ENCODE results near the gene NUPR2. TPM values are rescaled to one million over a fixed set of nuclear protein-coding genes. Genes with fewer than 3 reads are reported as not detected.
"Not testable (repeated sequence)": the region's sequence is repeated elsewhere in the genome, so short reads cannot be mapped to it uniquely, and the experiment has no call there.

NUPR2 gene
- total RNA-seq, 6 experiments from 2014 or later: not detected

DNA sequence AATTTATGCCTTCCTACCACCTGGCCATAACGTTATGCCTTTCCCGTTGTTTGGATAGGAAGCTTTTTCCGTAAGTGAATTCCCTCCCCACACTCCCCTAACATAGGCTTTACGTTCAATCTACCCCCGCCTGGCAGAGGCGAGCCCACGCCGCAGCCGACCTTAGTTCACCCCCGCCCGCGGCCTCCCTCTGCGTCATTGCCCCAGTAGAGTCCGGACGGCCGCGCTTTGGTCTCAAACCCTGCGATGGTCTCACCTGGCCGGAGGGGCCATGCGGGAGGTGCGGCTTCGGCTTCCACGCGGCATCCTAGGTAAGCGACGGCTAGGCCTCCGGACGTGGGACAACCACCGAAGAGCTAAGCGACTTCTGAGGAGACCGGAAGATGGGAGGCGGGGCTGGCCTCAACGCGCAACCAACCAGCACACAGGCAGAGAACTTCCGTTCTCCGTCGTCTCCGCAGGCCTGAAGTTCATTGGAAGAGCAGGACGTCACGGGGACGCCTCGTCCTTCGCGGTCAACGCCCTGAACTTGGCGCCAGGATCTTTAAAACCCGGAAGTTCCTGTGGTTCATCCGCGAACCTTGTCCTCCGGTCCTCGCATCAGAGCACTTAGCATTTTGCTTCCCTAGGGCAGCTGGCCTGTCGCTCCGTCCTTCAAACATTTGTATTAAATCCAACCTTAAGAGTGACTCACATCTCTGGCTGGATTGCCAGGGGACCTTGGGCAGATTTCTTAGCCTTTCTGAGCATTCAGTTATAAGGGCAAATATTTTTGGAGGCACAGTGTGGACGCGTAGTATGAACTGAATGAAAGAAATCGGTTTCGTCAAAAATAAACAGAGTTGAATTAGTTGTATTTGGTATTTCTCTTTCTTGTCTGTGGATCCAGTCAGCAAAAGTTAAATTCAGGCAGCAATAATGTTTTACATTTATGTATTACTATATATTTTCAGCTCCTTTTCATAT lies 9.8 kb downstream of the NUPR2 start, which contains the start of gene CHCHD2:
Gene CHCHD2, minus strand, starts transcription at position 369 of the 966 bp plus-strand sequence. Its CDS starts 63 bp downstream, at position 306.
- intact Hi-C loops (cut with DNase I): no loop called here
- peaks cover 0 to 8% (median 3%) of the 10 kb centered on the region in 4 donors for H3K4me1 ChIP-seq
- ATAC-seq (peak; percentile 99 to 100 (median 100)), DNase-seq (peak; percentile 97 to 98 (median 98))
- peak; percentile 92 for TF ChIP-seq POLR2A (IDR thresholded peaks at IDR 0.05)
- TF ChIP-seq, protein P1, sequence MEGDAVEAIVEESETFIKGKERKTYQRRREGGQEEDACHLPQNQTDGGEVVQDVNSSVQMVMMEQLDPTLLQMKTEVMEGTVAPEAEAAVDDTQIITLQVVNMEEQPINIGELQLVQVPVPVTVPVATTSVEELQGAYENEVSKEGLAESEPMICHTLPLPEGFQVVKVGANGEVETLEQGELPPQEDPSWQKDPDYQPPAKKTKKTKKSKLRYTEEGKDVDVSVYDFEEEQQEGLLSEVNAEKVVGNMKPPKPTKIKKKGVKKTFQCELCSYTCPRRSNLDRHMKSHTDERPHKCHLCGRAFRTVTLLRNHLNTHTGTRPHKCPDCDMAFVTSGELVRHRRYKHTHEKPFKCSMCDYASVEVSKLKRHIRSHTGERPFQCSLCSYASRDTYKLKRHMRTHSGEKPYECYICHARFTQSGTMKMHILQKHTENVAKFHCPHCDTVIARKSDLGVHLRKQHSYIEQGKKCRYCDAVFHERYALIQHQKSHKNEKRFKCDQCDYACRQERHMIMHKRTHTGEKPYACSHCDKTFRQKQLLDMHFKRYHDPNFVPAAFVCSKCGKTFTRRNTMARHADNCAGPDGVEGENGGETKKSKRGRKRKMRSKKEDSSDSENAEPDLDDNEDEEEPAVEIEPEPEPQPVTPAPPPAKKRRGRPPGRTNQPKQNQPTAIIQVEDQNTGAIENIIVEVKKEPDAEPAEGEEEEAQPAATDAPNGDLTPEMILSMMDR (IDR thresholded peaks at IDR 0.05): no peak
- no peaks in the 10 kb centered on the region for H3K27me3 ChIP-seq
- H3K4me3 ChIP-seq: peak within 1 kb of the TSS; percentile 70 to 87 (median 86)
- WGBS (ENCODE audit: insufficient coverage, low coverage, low lambda C conversion rate, missing lambda C conversion rate): 5% methylated on average over 34 of the region's 57 CpGs
- H3K36me3 ChIP-seq: peaks cover 8 to 30% (median 21%) of the 10 kb centered on the region in 4 donors
- no peaks in the 10 kb centered on the region for H3K9me3 ChIP-seq
- peak within 1 kb of the TSS; percentile 86 to 94 (median 89) for H3K27ac ChIP-seq

DNA sequence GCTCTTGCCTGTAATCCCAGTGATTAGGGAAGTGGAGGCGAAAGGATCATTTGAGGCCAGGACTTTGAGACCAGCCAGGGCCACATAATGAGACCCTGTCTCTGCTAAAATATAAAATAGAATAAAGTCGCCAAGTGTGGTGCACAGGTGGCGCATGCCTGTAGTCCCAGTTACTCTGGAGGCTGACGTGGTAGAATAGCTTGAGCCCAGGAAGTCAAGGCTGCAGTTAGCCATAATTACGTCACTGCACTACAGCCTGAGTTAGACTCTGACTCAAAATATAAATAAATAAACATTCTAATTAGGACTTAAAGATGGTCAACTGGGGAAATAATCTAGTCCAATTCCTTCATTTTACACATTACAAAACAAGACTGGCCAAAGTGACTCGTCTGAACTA lies 10.7 kb downstream of the NUPR2 start:
- Histone ChIP-seq H3K27me3 (no peaks in the 10 kb centered on the region), H3K9me3 (no peaks in the 10 kb centered on the region), H3K27ac (peak overlapping the region; percentile 86 to 94 (median 89)), H3K36me3 (peaks cover 12 to 39% (median 28%) of the 10 kb centered on the region in 4 donors), H3K4me3 (peak overlapping the region; percentile 70 to 87 (median 86)), H3K4me1 (peaks cover 0 to 8% (median 3%) of the 10 kb centered on the region in 4 donors)
- ATAC-seq: peak in 2 of 4 donors; percentile 23 to 59
- TF ChIP-seq, protein P1 (IDR thresholded peaks at IDR 0.05): no peak
- TF ChIP-seq POLR2A (IDR thresholded peaks at IDR 0.05): no peak
- WGBS (ENCODE audit: insufficient coverage, low coverage, low lambda C conversion rate, missing lambda C conversion rate): 15% methylated on average over 6 of the region's 6 CpGs
- intact Hi-C loops (cut with DNase I): no loop called here
- peak in 1 of 3 donors; percentile 19 for DNase-seq

DNA sequence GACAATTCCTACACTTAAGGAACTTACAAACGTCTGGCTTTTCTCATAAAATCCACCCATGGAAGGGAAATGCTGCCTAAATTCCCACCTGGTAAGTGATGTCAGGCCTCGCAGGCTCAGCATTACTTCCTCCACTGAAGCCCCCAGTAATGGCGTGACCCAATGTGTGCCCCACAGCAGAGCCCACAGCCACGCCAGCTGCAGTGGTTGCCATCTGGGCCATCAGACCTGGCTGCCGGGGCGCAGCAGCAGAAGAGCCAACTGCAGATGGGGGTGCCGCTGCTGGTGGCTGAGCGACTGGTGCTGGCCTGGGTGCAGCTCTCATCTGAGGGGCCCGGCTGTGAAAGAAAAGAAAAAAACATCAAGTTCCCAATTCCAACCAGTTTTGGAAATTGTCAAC lies 12.1 kb downstream of the NUPR2 start:
- DNase-seq: peak in 1 of 3 donors; percentile 11
- intact Hi-C loops (cut with DNase I); H3K4me3 ChIP-seq; H3K27ac ChIP-seq; ATAC-seq; H3K27me3 ChIP-seq; H3K4me1 ChIP-seq; H3K9me3 ChIP-seq: not testable (repeated sequence)
- 50% methylated on average over 1 of the region's 9 CpGs for whole genome bisulfite sequencing (ENCODE audit: insufficient coverage, low coverage, low lambda C conversion rate, missing lambda C conversion rate)
- peaks cover 12 to 49% (median 29%) of the 10 kb centered on the region in 4 donors for H3K36me3 ChIP-seq

DNA sequence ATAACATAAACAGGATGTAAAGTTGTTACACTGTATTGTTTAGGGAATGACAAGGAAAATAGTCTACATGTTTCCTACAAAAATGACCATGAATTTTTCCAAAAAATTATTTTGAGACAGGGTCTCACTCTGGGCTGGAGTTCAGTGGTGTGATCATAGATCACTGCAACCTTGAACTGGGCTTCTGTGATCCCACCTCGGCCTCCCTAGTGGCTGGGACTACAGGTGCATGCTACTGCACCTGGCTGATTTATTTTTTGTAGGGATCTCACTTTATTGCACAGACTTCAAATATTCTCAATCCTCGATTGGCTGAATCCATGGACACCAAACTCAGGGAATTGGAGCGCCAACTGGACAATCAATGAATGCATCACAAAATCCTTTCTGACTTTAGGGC lies 16.6 kb downstream of the NUPR2 start:
- no peak for TF ChIP-seq POLR2A (IDR thresholded peaks at IDR 0.05)
- TF ChIP-seq, protein P1 (IDR thresholded peaks at IDR 0.05): no peak
- H3K36me3 ChIP-seq: peaks cover 12 to 49% (median 29%) of the 10 kb centered on the region in 4 donors
- H3K4me3 ChIP-seq: no peak overlapping the region
- H3K9me3 ChIP-seq: no peaks in the 10 kb centered on the region
- no peaks in the 10 kb centered on the region for H3K27me3 ChIP-seq
- no peaks in the 10 kb centered on the region for H3K4me1 ChIP-seq
- DNase-seq (no peak), ATAC-seq (no peak)
- 83% methylated on average over 2 of the region's 3 CpGs for WGBS (ENCODE audit: insufficient coverage, low coverage, low lambda C conversion rate, missing lambda C conversion rate)
- no peak overlapping the region for H3K27ac ChIP-seq
- intact Hi-C loops (cut with DNase I): no loop called here

DNA sequence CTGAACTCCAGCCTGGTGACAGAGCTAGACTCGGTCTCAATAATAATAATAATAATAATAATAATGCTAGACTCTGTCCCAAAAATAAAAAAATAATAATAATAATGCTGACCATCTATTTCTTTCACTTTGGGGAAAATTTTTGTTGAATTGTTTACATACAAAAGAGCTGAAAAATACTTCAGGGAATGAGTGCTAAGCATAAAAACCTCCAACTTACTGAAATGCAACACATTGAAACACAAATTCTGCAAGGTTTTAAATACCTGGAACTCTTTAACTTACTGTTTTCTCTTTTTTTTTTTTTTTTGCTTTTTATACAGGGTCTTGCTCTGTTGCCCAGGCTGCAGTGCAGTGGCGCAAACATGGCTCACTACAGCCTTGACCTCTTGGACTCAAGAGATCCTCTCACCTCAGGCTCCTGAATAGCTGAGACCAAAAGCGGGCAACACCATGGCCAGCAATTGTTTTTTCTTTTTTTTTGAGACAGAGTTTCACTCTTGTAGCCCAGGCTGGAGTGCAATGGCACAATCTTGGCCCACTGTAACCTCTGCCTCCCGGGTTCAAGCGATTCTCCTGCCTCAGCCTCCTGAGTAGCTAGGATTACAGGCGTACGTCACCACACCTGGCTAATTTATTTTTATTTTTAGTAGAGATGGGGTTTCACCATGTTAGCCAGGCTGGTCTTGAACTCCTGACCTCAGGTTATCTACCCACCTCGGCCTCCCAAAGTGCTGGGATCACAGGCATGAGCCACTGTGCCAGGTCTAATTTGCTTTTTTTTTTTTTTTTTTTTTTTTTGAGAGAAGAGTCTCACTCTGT lies 17.8 kb downstream of the NUPR2 start:
- intact Hi-C loops (cut with DNase I); H3K4me3 ChIP-seq; H3K4me1 ChIP-seq; DNase-seq; H3K27me3 ChIP-seq; H3K9me3 ChIP-seq; H3K27ac ChIP-seq: not testable (repeated sequence)
- peaks cover 9 to 39% (median 24%) of the 10 kb centered on the region in 4 donors for H3K36me3 ChIP-seq
- peak in 1 of 4 donors; percentile 22 for ATAC-seq
- 84% methylated on average over 7 of the region's 8 CpGs for WGBS (ENCODE audit: insufficient coverage, low coverage, low lambda C conversion rate, missing lambda C conversion rate)

Data from right lobe of liver (tissue), 6 donors.